Mucosa of descending colon (tissue), 3 donors: ENCODE data around the gene BPIFB2. TPM values are rescaled to one million over a fixed set of nuclear protein-coding genes. Genes with fewer than 3 reads are reported as not detected.

Source experiments
- ATAC-seq: fragments of 200-7000 bp; cut with Tn5 transposase; one replicate; pipeline ENCODE4 v1.9.1; 2020; ENCODE audit warnings: mild to moderate bottlenecking, moderate library complexity
- DNase-seq, 3 donors: peaks; one replicate each; pipeline ENCODE4 v3.0.0-alpha.2; 2020
- H3K36me3 ChIP-seq: fragments of 200-600 bp; one replicate; pipeline ENCODE4 v1.8.0; 2021; ENCODE audit warnings: low read depth, mild to moderate bottlenecking
- H3K4me1 ChIP-seq: fragments of 200-600 bp; one replicate; pipeline ENCODE4 v1.8.0; 2021; ENCODE audit warnings: low read depth, mild to moderate bottlenecking
- H3K4me3 ChIP-seq: fragments of 200-600 bp; one replicate; pipeline ENCODE4 v1.8.0; 2021; ENCODE audit warnings: mild to moderate bottlenecking
- H3K9me3 ChIP-seq: fragments of 200-600 bp; one replicate; pipeline ENCODE4 v1.8.0; 2021; ENCODE audit warnings: mild to moderate bottlenecking
- CTCF ChIP-seq: fragments of 200-600 bp; IDR thresholded peaks from one replicate; pipeline ENCODE4 v1.8.0; 2022; ENCODE audit warnings: antibody characterized with exemption, mild to moderate bottlenecking
- intact Hi-C, 2 donors: fragments of 100-400 bp; cut with DNase I in 1 of 2; cut with micrococcal nuclease in 1 of 2; formaldehyde crosslinking; loops; one replicate each; pipeline versions ENCODE4 v1.11.0 to v1.11.1; 2022; cut with DNase I, micrococcal nuclease
- total RNA-seq, 3 donors: library from RNA; stranded (reverse); fragmentation: NEBNext Ultra II Directional in 2 of 3; extraction: Animal tissue kit (Norgen Biotek cat#: 25700) in 2 of 3; gene quantifications; one replicate each; pipeline versions ENCODE4 v1.2.1 to v1.2.4, GENCODE V29; 2021 to 2023
- donor health status: DM: no; HTN: no; CAD: no; lungs with moderate emphysema.
- donor health status: DM: no; HTN: no; CAD: no.
- donor health status: DM: no; HTN: yes; CAD: no.

Gene BPIFB2
- total RNA-seq, 3 donors from 2014 or later = not detected

GRCh38 chr20:33014336-33015113, 7.0 kb downstream of the BPIFB2 start:
- intact Hi-C loops = no loop called here
- Histone ChIP-seq H3K4me1 (no peaks in the 10 kb centered on the region), H3K9me3 (no peaks in the 10 kb centered on the region), H3K36me3 (no peaks in the 10 kb centered on the region), H3K4me3 (no peak overlapping the region)
- no peak for DNase-seq
- ATAC-seq = no peak
- no peak for TF ChIP-seq CTCF

GRCh38 chr20:33015114-33015484, 7.6 kb downstream of the BPIFB2 start:
- no peak for DNase-seq
- no peak for ATAC-seq
- H3K36me3 ChIP-seq = no peaks in the 10 kb centered on the region
- TF ChIP-seq CTCF = no peak
- no peaks in the 10 kb centered on the region for H3K9me3 ChIP-seq
- intact Hi-C loops = no loop called here
- H3K4me3 ChIP-seq = no peak overlapping the region
- H3K4me1 ChIP-seq = no peaks in the 10 kb centered on the region

- no peaks in the 10 kb centered on the region for H3K36me3 ChIP-seq
- no peak for DNase-seq
- no peaks in the 10 kb centered on the region for H3K4me1 ChIP-seq
- ATAC-seq = no peak
- intact Hi-C loops = no loop called here
- no peak for TF ChIP-seq CTCF
- no peaks in the 10 kb centered on the region for H3K9me3 ChIP-seq
- H3K4me3 ChIP-seq = no peak overlapping the region
Observed at GRCh38 chr20:33015700-33016580, 8.4 kb downstream of the BPIFB2 start.

GRCh38 chr20:33016581-33017109, 9.1 kb downstream of the BPIFB2 start:
- intact Hi-C loops = no loop called here
- Histone ChIP-seq H3K9me3 (no peaks in the 10 kb centered on the region), H3K4me1 (no peaks in the 10 kb centered on the region), H3K36me3 (no peaks in the 10 kb centered on the region), H3K4me3 (no peak overlapping the region)
- DNase-seq = no peak
- no peak for TF ChIP-seq CTCF
- no peak for ATAC-seq

GRCh38 chr20:33017542-33017941, 10.0 kb downstream of the BPIFB2 start:
- Histone ChIP-seq H3K36me3 (no peaks in the 10 kb centered on the region), H3K4me3 (no peak overlapping the region), H3K9me3 (no peaks in the 10 kb centered on the region), H3K4me1 (no peaks in the 10 kb centered on the region)
- ATAC-seq (no peak), DNase-seq (no peak)
- TF ChIP-seq CTCF = no peak
- intact Hi-C loops = no loop called here
